ENCODE data around the gene LYPD6B. TPM values are rescaled to one million over a fixed set of nuclear protein-coding genes. Genes with fewer than 3 reads are reported as not detected.
"Not testable (repeated sequence)": the region's sequence is repeated elsewhere in the genome, so short reads cannot be mapped to it uniquely, and the experiment has no call there.

Gene LYPD6B
- polyA plus RNA-seq, 1 experiment, result 0.26 TPM

DNA sequence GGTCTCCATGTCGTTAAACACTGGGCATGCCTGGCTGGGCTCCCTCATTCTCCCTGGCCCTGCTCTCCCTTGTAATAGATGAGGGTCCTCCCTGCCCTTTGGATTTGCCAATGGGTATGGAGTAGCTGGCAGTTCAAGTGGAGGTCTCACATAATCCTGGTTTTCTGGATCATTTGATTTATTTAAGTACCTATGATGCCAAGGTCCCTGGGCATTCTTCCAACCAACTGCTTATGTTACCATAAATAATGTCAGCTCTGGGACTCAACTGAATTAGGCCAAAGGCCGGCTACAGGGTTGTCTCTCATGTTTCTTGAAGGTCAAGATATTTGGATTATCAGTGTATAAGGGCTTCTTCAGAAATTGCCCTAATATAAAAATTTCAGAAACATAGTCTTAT is 186.9 kb downstream of the LYPD6B start:
- POLR2A ChIA-PET, result no interaction called here
- no peak for TF ChIP-seq CTCF (IDR thresholded peaks at IDR 0.05; ENCODE audit: low read depth, low read length)
- Histone ChIP-seq H3K4me3 (ENCODE audit: low read depth, low read length) (no peak overlapping the region), H3K9me3 (ENCODE audit: control insufficient read depth, insufficient read depth, low read length) (no peaks in the 10 kb centered on the region), H3K27ac (ENCODE audit: low read depth, low read length) (no peak overlapping the region), H3K27me3 (ENCODE audit: control insufficient read depth, insufficient read depth, low read length) (no peaks in the 10 kb centered on the region)
- CTCF ChIA-PET, result no interaction called here
- DNase-seq (ENCODE audit: low read depth, low spot score), result no peak

GRCh38 chr2:149226790-149227189 is 188.3 kb downstream of the LYPD6B start:
- H3K27me3 ChIP-seq (ENCODE audit: control insufficient read depth, insufficient read depth, low read length), result no peaks in the 10 kb centered on the region
- H3K9me3 ChIP-seq (ENCODE audit: control insufficient read depth, insufficient read depth, low read length), result no peaks in the 10 kb centered on the region
- no peak overlapping the region for H3K27ac ChIP-seq (ENCODE audit: low read depth, low read length)
- no peak for TF ChIP-seq CTCF (IDR thresholded peaks at IDR 0.05; ENCODE audit: low read depth, low read length)
- no peak for DNase-seq (ENCODE audit: low read depth, low spot score)
- H3K4me3 ChIP-seq (ENCODE audit: low read depth, low read length), result no peak overlapping the region
- CTCF ChIA-PET, result no interaction called here
- POLR2A ChIA-PET, result no interaction called here

- H3K4me3 ChIP-seq (ENCODE audit: low read depth, low read length), result no peak overlapping the region
- TF ChIP-seq CTCF (IDR thresholded peaks at IDR 0.05; ENCODE audit: low read depth, low read length), result no peak
- ChIA-PET POLR2A (no interaction called here), CTCF (no interaction called here)
- no peak overlapping the region for H3K27ac ChIP-seq (ENCODE audit: low read depth, low read length)
- no peaks in the 10 kb centered on the region for H3K27me3 ChIP-seq (ENCODE audit: control insufficient read depth, insufficient read depth, low read length)
- DNase-seq (ENCODE audit: low read depth, low spot score), result no peak
- H3K9me3 ChIP-seq (ENCODE audit: control insufficient read depth, insufficient read depth, low read length), result no peaks in the 10 kb centered on the region
Observed at GRCh38 chr2:149235816-149236375, 197.4 kb downstream of the LYPD6B start.

DNA sequence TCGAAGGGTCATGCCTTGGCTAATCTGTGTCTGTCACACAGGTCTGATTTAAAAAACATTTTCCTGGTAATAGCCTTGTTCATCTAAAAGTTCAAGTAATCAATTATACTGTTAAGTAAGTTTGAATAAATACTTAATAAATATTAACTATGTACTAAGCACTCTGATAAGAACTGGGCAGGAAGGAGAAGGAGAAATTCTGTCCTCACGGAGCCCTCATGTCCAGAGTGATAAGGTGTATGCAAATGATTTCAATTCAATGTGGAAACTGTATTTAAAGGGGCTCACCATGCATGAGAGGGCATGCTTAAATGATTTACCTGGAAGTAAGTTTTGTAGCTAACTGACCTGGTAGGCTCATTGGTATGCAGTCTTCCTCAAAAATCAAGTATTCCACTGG is 197.9 kb downstream of the LYPD6B start:
- ChIA-PET CTCF (no interaction called here), POLR2A (no interaction called here)
- H3K27me3 ChIP-seq (ENCODE audit: control insufficient read depth, insufficient read depth, low read length), result no peaks in the 10 kb centered on the region
- DNase-seq (ENCODE audit: low read depth, low spot score), result no peak
- H3K27ac ChIP-seq (ENCODE audit: low read depth, low read length), result no peak overlapping the region
- TF ChIP-seq CTCF (IDR thresholded peaks at IDR 0.05; ENCODE audit: low read depth, low read length), result no peak
- H3K9me3 ChIP-seq (ENCODE audit: control insufficient read depth, insufficient read depth, low read length), result no peaks in the 10 kb centered on the region
- H3K4me3 ChIP-seq (ENCODE audit: low read depth, low read length), result no peak overlapping the region

DNA sequence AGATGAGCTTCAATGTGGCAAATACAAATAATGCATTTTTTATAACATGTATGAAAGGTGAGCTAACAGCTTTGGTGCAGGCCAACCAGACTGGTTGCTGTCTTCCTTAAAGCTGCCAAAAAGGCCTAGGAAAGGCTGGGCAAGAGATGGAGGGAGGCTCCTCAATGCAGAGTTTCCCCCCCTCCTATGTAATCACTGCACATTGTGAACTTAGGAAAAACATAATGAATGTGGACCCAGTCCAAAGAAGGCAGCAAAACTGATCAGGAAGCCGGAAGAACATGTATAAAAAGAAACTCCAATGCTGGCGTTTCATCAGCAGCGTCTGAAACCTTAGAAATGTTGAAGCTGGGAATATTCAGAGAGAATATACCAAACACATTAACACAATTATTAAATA is 207.7 kb downstream of the LYPD6B start:
- no peaks in the 10 kb centered on the region for H3K27me3 ChIP-seq (ENCODE audit: control insufficient read depth, insufficient read depth, low read length)
- no peak overlapping the region for H3K4me3 ChIP-seq (ENCODE audit: low read depth, low read length)
- H3K27ac ChIP-seq (ENCODE audit: low read depth, low read length), result no peak overlapping the region
- no peak for TF ChIP-seq CTCF (IDR thresholded peaks at IDR 0.05; ENCODE audit: low read depth, low read length)
- ChIA-PET POLR2A (no interaction called here), CTCF (interaction anchor here (0.8 to 1.2 kb wide), 2 partner anchors 228 to 229 kb away, joined by 3 to 7 read pairs; no protein-coding TSS in a partner anchor)
- no peaks in the 10 kb centered on the region for H3K9me3 ChIP-seq (ENCODE audit: control insufficient read depth, insufficient read depth, low read length)
- DNase-seq (ENCODE audit: low read depth, low spot score), result no peak

DNA sequence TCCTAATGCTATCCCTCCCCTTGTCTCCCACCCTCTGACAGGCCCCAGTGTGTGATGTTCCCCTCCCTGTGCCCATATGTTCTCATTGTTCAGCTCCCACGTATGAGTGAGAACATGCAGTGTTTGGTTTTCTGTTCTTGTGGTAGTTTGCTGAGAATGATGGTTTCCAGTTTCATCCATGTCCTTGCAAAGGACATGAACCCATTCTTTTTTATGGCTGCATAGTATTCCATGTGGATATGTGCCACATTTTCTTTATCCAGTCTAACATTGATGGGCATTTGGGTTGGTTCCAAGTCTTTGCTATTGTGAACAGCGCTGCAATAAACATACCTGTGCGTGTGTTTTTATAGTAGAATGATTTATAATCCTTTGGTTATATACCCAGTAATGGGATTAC is 212.9 kb downstream of the LYPD6B start:
- H3K9me3 ChIP-seq (ENCODE audit: control insufficient read depth, insufficient read depth, low read length); H3K4me3 ChIP-seq (ENCODE audit: low read depth, low read length); DNase-seq (ENCODE audit: low read depth, low spot score); POLR2A ChIA-PET; CTCF ChIA-PET; H3K27ac ChIP-seq (ENCODE audit: low read depth, low read length); H3K27me3 ChIP-seq (ENCODE audit: control insufficient read depth, insufficient read depth, low read length): not testable (repeated sequence)

DNA sequence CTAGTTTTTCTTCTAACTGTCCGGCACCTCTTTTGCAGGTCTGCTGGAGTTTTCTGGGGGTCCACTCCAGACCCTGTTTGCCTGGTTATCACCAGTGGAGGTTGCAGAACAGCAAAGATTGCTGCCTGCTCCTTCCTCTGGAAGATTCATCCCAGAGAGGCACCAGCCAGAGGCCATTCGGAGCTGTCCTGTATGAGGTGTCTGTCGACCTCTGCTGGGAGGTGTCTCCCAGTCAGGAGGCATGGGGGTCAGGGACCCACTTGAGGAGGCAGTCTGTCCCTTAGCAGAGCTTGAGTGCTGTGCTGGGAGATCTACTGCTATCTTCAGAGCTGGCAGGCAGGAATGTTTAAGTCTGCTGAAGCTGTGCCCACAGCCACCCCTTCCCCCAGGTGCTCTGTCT is 218.4 kb downstream of the LYPD6B start:
- H3K27me3 ChIP-seq (ENCODE audit: control insufficient read depth, insufficient read depth, low read length); DNase-seq (ENCODE audit: low read depth, low spot score); CTCF ChIA-PET; H3K27ac ChIP-seq (ENCODE audit: low read depth, low read length); H3K4me3 ChIP-seq (ENCODE audit: low read depth, low read length); POLR2A ChIA-PET; H3K9me3 ChIP-seq (ENCODE audit: control insufficient read depth, insufficient read depth, low read length): not testable (repeated sequence)

Data from AG04450 (cell line).